Fibroblast of pulmonary artery (primary cell): ENCODE results near the gene IQSEC1.
A peak's percentile ranks its signal among the peaks of the same experiment; 100 is the strongest.

Experiments
- DNase-seq: peaks from one replicate; pipeline ENCODE4 v3.0.0-alpha.2; 2010; ENCODE audit warnings: low read depth
- H3K4me3 ChIP-seq: replicated peaks from 2 replicates; pipeline ENCODE4 v1.5.1; 2011; ENCODE audit warnings: low read depth, mild to moderate bottlenecking, control low read depth, low read length, moderate library complexity
- TF ChIP-seq, protein P1 (sequence below): IDR thresholded peaks from 2 replicates; pipeline ENCODE4 v1.5.1; 2011; ENCODE audit warnings: mild to moderate bottlenecking, control low read depth, low read length, inconsistent platforms; ENCODE audit errors: missing control alignments

The IQSEC1 gene

DNA sequence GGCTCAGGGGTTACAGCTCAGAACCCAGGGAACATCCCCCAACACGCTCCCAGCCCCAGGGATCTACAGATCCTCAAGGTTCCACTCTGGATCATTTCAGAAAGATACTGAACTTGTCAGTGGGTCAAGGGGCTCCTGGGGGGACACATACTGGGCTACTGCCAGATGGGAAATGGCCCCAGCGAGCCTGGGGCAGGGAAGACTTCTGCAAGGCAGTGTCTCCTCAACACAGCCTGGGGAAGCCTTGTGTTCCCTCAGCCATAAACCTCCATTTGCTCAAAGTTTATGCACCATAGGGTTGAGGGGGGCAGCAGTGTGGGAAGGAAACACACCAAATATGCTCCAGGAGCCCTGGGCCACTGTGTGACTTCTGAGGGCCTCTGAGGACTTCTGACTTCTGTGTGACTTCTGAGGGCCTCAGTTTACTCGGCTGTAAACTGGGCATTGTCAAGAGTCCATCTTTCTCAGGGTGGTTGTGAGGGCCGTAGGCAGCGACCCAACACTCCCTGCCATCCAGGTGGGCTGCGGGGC, 58.4 kb downstream of the IQSEC1 start:
- H3K4me3 ChIP-seq = no peak overlapping the region
- TF ChIP-seq, protein P1, sequence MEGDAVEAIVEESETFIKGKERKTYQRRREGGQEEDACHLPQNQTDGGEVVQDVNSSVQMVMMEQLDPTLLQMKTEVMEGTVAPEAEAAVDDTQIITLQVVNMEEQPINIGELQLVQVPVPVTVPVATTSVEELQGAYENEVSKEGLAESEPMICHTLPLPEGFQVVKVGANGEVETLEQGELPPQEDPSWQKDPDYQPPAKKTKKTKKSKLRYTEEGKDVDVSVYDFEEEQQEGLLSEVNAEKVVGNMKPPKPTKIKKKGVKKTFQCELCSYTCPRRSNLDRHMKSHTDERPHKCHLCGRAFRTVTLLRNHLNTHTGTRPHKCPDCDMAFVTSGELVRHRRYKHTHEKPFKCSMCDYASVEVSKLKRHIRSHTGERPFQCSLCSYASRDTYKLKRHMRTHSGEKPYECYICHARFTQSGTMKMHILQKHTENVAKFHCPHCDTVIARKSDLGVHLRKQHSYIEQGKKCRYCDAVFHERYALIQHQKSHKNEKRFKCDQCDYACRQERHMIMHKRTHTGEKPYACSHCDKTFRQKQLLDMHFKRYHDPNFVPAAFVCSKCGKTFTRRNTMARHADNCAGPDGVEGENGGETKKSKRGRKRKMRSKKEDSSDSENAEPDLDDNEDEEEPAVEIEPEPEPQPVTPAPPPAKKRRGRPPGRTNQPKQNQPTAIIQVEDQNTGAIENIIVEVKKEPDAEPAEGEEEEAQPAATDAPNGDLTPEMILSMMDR = no peak
- no peak for DNase-seq

DNA sequence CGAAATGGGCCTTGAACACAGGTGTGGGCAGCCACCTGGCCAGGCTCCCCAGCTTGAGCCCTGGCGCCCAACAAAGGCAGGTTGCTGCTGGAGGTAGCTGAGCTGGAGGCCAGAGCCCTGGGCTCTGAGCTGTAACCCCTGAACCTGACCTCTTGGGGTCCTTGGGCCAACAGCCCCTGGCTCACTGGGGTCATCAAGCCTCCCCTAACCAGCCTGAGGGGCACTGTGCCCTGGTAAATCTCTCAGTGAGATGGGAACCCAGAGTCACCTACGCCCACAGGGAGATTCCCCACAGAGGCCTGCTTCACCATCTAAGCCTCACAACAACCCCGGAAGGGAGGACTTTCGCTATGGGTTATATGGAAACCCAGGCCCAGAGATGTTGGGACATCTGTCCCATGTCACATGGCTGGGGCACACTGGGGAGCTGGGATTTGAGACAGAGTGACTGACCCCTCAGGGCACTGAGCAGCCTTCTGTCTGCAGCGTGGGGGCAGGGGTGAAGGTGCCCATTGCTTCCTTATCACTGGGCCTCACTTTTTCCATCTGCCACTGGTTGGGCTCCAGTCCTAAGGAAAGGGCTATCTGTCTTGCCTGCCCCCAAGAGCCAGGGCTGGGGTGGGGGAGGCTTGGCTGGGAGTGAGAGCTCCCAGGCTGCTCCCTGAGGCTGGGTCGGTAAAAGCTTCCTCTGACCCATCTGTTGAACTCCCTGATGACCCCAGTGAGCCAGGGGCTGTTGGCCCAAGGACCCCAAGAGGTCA, 59.1 kb downstream of the IQSEC1 start:
- TF ChIP-seq, protein P1 = no peak
- no peak for DNase-seq
- H3K4me3 ChIP-seq = no peak overlapping the region

DNA sequence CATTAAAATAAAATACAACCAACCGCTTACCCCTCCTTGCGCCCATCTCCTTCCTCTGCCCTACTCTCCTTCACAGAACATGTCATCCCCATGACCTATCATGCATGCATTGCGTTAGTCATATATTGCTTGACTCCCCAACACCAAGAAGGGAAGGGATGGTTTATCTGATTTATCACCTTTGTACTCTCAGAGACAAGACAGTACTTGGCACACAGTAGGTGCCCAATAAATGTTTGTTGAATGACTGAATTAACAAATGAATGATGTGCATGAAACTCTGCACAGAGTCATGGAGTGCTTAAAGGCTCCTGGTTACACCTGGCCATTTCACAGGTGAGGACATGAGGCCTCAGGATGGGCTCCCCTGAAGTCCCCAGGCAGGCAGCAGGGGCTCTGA, 59.7 kb downstream of the IQSEC1 start:
- no peak for DNase-seq
- TF ChIP-seq, protein P1 = no peak
- no peak overlapping the region for H3K4me3 ChIP-seq

DNA sequence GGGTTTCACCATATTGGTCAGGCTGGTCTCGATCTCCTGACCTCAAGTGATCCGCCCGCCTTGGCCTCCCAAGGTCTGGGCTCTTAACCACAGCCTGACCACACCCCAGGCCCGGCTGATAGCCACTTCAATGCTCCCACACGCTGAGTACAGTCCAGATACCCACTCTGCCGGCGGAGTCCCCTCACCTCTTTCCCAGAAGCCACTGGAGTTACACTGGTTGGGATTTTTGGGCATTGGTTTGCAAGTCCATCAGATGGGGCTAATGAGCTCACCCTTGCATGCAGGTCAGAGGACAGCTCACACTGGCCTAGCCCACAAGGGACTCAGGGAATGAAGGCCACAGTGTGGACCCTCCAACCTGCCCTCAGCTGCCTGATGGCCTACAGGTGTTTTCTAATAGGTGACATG, 60.1 kb downstream of the IQSEC1 start:
- H3K4me3 ChIP-seq = no peak overlapping the region
- DNase-seq = no peak
- TF ChIP-seq, protein P1 = no peak

DNA sequence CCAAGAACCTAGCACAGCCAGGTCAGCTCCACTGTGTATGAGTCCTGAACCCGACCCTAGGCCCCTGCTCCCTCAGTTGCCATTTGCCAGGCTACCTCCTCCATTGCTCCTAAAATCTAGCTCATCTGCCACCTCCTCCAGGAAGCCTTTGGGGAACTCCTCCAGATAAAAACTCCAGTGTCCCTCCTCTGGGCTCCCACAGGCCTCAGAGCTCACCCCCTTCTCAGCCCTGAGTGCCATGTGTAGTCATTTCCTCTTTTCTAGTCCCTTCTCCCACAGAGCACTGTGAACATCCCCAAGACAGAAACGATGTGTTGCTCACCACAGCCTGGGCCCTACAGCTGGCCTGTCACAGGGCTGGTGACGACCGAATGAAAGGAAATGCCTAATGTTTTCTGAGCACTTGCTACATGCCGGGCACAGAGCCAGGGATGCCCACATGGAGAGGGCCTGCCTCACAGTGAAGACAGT, 61.0 kb downstream of the IQSEC1 start:
- DNase-seq = peak; percentile 49
- H3K4me3 ChIP-seq = no peak overlapping the region

DNA sequence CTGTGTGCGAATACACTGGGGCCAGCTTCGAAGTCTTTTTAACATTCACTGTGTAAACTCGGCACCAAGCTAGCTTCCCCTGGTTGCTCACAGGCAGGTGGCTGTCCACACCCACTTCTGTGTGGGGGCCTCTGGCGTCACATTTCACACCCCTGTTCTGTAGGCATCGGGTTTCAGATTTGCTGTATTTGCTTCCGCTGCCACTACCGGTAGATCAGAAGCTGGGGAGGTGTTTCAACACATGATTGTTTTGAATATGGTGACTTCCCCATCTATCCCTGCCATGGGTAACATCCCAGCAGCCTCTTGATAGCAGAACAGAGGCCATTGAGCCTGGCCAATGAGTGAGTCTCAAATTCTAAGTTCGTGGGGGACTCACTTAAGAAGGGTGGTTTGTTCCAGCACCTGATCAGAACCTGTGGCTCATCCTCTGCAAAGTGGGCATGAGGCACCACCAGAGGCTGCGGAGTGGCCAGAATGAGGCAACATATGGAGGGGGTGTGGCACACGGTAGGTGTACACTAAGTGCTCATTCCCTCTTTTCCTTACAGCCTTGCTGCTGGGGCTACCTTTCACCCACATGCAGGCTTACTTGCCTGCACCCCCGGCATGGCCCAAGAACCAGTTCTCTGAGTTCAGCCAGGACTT, 61.5 kb downstream of the IQSEC1 start:
- no peak overlapping the region for H3K4me3 ChIP-seq
- TF ChIP-seq, protein P1 = no peak
- DNase-seq = no peak

More for the DNA sequence above, 61.0 kb downstream of the IQSEC1 start:
- TF ChIP-seq, protein P1 = no peak
